Iris pigment epithelial cell (primary cell): ENCODE measurements around the gene MAML2.

Source experiments
- DNase-seq: peaks from one replicate; pipeline ENCODE4 v3.0.0-alpha.2; 2011; ENCODE audit warnings: low read depth

MAML2 gene

GRCh38 chr11:96155627-96156378, 187.2 kb downstream of the MAML2 start:
- peak; percentile 99 for DNase-seq

- peak; percentile 63 for DNase-seq
Observed at GRCh38 chr11:96154802-96155520, 188.0 kb downstream of the MAML2 start.

GRCh38 chr11:96152623-96153022, 190.4 kb downstream of the MAML2 start:
- no peak for DNase-seq

GRCh38 chr11:96151501-96151900, 191.5 kb downstream of the MAML2 start:
- DNase-seq, result no peak

- DNase-seq, result no peak
Observed at GRCh38 chr11:96150609-96151008, 192.4 kb downstream of the MAML2 start.

GRCh38 chr11:96149743-96150555, 193.0 kb downstream of the MAML2 start:
- DNase-seq, result peak; percentile 96

GRCh38 chr11:96147906-96148486, 195.0 kb downstream of the MAML2 start:
- DNase-seq, result no peak

- no peak for DNase-seq
Observed at GRCh38 chr11:96147186-96147585, 195.8 kb downstream of the MAML2 start.

GRCh38 chr11:96146765-96147164, 196.2 kb downstream of the MAML2 start:
- peak; percentile 54 for DNase-seq

GRCh38 chr11:96145163-96145585, 197.8 kb downstream of the MAML2 start:
- DNase-seq, result peak; percentile 89

- peak; percentile 54 for DNase-seq
Observed at GRCh38 chr11:96144553-96144952, 198.4 kb downstream of the MAML2 start.

- DNase-seq, result no peak
Observed at GRCh38 chr11:96143041-96143521, 199.9 kb downstream of the MAML2 start.

GRCh38 chr11:96141626-96142025, 201.4 kb downstream of the MAML2 start:
- no peak for DNase-seq

- DNase-seq, result no peak
Observed at GRCh38 chr11:96139691-96140090, 203.3 kb downstream of the MAML2 start.

- DNase-seq, result no peak
Observed at GRCh38 chr11:96137373-96137772, 205.6 kb downstream of the MAML2 start.

GRCh38 chr11:96136613-96137298, 206.2 kb downstream of the MAML2 start:
- DNase-seq, result peak; percentile 63

- peak; percentile 62 for DNase-seq
Observed at GRCh38 chr11:96134602-96135001, 208.4 kb downstream of the MAML2 start.

- no peak for DNase-seq
Observed at GRCh38 chr11:96132437-96132836, 210.6 kb downstream of the MAML2 start.

- no peak for DNase-seq
Observed at GRCh38 chr11:96130061-96130620, 212.9 kb downstream of the MAML2 start.

- no peak for DNase-seq
Observed at GRCh38 chr11:96127596-96127959, 215.4 kb downstream of the MAML2 start.

GRCh38 chr11:96126917-96127595, 215.9 kb downstream of the MAML2 start:
- no peak for DNase-seq
